Neutrophil (primary cell): ENCODE results near the gene SPTBN1.
"Not testable (repeated sequence)": the region's sequence is repeated elsewhere in the genome, so short reads cannot be mapped to it uniquely, and the experiment has no call there.

Experiments
- H3K27ac ChIP-seq: fragments of 200-600 bp; sonication (generic); 2 replicates; pipeline ENCODE4 v1.5.1; 2016; ENCODE audit warnings: mild to moderate bottlenecking, moderate library complexity
- H3K27me3 ChIP-seq: fragments of 200-600 bp; sonication (generic); 2 replicates; pipeline ENCODE4 v1.6.0; 2016; ENCODE audit warnings: mild to moderate bottlenecking
- H3K36me3 ChIP-seq: fragments of 200-600 bp; sonication (generic); 2 replicates; pipeline ENCODE4 v1.5.1; 2017
- H3K4me1 ChIP-seq, 2 experiments: fragments of 200-600 bp in 1 of 2; sonication (generic) in 1 of 2; 1 replicate in 1 of 2; 2 replicates in 1 of 2; pipeline versions ENCODE4 v1.5.1 to v1.6.1; 2013 to 2016; ENCODE audit warnings: low read depth in 1 of 2, low read length in 1 of 2, mild to moderate bottlenecking in 1 of 2, moderate library complexity in 1 of 2; ENCODE audit not compliant: control insufficient read depth in 1 of 2, insufficient read depth in 1 of 2
- H3K4me3 ChIP-seq, 2 experiments: fragments of 200-600 bp in 1 of 2; sonication (generic) in 1 of 2; 1 replicate in 1 of 2; 2 replicates in 1 of 2; pipeline ENCODE4 v1.5.1; 2013 to 2016; ENCODE audit warnings: low read depth in 1 of 2, low read length in 1 of 2, mild to moderate bottlenecking in 1 of 2, moderate library complexity in 1 of 2
- H3K9me3 ChIP-seq: fragments of 200-600 bp; sonication (generic); 2 replicates; pipeline ENCODE4 v1.5.1; 2016
- TF ChIP-seq, protein P1 (sequence below): fragments of 200-600 bp; sonication (generic); IDR thresholded peaks from 2 replicates; pipeline ENCODE4 v1.5.1; 2016; ENCODE audit warnings: antibody characterized with exemption

SPTBN1 gene

DNA sequence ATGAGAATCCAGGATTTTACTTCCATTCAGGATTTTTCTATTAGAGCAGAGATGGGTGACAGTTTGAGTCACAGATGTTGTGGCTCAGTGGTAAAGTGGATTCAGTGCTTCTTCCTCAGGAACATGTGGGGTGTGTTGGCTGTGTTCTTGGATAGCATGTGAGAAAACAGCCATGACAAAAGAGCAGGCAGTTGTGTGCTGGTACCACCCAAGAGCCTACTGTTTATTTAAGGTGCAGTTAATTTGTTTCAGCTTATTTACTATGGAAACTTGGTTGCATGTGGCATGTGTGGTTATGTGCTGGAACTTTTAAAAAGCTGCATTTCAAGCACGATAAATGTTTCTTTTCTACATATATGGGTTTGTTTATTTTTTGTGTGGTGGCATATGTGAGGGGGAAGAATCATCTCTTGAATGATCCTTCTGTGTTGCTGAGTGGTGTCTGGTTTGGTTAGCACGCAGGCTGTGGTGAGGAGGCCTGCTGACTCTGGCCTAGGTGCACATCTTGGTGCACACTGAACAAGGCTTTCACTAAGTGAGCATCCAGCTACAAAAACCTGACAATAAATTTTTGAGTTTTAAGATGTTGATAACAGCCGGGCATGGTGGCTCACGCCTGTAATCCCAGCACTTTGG is 67.3 kb downstream of the SPTBN1 start:
- Histone ChIP-seq H3K36me3 (no peaks in the 10 kb centered on the region), H3K4me3 (no peak overlapping the region), H3K9me3 (no peaks in the 10 kb centered on the region), H3K27me3 (no peaks in the 10 kb centered on the region), H3K4me1 (no peaks in the 10 kb centered on the region), H3K27ac (no peak overlapping the region)
- TF ChIP-seq, protein P1, sequence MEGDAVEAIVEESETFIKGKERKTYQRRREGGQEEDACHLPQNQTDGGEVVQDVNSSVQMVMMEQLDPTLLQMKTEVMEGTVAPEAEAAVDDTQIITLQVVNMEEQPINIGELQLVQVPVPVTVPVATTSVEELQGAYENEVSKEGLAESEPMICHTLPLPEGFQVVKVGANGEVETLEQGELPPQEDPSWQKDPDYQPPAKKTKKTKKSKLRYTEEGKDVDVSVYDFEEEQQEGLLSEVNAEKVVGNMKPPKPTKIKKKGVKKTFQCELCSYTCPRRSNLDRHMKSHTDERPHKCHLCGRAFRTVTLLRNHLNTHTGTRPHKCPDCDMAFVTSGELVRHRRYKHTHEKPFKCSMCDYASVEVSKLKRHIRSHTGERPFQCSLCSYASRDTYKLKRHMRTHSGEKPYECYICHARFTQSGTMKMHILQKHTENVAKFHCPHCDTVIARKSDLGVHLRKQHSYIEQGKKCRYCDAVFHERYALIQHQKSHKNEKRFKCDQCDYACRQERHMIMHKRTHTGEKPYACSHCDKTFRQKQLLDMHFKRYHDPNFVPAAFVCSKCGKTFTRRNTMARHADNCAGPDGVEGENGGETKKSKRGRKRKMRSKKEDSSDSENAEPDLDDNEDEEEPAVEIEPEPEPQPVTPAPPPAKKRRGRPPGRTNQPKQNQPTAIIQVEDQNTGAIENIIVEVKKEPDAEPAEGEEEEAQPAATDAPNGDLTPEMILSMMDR = no peak

DNA sequence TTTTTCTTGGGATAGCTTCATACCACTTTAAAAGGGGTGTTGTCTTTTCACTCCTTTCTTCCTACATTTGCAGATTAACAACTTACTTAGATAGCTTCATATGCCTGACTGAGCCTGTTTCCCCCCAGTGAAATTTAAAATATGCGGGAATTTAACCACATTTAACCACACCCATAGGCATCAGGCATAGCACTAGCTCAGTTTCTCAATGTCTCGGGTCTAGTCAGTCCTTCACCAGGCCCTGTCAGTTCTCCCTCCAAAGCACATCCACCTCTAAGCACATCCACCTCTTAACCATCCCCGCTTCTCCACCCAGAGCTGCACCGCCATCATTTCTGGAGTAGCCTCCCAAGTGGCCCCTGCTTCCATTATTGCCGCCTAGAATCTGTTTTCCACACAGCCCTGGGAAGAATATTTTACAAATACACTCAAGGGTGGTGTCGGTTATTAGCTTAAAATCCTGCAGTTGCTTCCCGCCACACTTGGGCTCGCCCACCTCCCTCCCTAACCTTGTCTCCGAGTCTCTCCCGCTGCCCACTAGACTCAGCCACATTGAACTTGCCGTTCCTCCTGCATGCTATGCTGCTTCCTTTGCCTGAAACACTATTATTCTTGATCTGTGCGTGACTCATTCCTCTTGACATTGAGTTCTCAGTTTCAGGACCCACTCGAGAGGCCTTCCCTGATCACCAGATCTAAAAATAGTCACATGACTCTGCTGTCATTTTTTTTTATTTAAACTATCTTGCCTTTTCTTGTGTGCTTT is 68.3 kb downstream of the SPTBN1 start:
- Histone ChIP-seq H3K4me3 (no peak overlapping the region), H3K27ac (no peak overlapping the region), H3K4me1 (no peaks in the 10 kb centered on the region), H3K36me3 (no peaks in the 10 kb centered on the region), H3K9me3 (no peaks in the 10 kb centered on the region), H3K27me3 (no peaks in the 10 kb centered on the region)
- TF ChIP-seq, protein P1 = no peak

- H3K4me1 ChIP-seq = no peaks in the 10 kb centered on the region
- H3K27me3 ChIP-seq = no peaks in the 10 kb centered on the region
- H3K36me3 ChIP-seq = no peaks in the 10 kb centered on the region
- no peak overlapping the region for H3K27ac ChIP-seq
- TF ChIP-seq, protein P1 = no peak
- H3K4me3 ChIP-seq = no peak overlapping the region
- H3K9me3 ChIP-seq = no peaks in the 10 kb centered on the region
Observed at GRCh38 chr2:54525321-54525720, 69.2 kb downstream of the SPTBN1 start.

DNA sequence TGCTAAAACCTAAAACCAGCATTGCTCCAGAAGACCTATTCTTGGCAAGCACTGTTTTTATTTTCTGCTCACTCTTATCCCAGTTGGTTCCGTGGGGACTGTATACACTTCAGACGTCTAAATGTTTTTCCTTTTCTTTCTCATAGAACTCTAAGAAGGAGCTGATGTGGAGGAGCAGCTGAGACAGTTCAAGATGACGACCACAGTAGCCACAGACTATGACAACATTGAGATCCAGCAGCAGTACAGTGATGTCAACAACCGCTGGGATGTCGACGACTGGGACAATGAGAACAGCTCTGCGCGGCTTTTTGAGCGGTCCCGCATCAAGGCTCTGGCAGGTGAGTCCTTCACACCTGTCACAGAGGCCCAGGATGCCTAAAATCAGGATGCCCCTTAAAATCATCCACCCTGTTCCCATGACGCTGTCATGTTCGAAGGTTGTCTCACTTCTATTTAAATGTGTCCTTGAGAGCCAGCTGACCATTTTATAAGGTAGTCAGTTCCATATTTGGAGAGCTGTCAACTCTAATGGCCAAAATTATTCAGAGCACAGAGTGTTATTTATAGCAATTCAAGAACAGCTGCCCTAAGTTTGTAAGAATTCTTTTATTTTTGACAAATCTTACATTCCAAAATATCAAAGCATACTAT is 70.2 kb downstream of the SPTBN1 start:
- TF ChIP-seq, protein P1 = no peak
- Histone ChIP-seq H3K27ac (no peak overlapping the region), H3K4me3 (no peak overlapping the region), H3K36me3 (no peaks in the 10 kb centered on the region), H3K27me3 (no peaks in the 10 kb centered on the region), H3K4me1 (no peaks in the 10 kb centered on the region), H3K9me3 (no peaks in the 10 kb centered on the region)

DNA sequence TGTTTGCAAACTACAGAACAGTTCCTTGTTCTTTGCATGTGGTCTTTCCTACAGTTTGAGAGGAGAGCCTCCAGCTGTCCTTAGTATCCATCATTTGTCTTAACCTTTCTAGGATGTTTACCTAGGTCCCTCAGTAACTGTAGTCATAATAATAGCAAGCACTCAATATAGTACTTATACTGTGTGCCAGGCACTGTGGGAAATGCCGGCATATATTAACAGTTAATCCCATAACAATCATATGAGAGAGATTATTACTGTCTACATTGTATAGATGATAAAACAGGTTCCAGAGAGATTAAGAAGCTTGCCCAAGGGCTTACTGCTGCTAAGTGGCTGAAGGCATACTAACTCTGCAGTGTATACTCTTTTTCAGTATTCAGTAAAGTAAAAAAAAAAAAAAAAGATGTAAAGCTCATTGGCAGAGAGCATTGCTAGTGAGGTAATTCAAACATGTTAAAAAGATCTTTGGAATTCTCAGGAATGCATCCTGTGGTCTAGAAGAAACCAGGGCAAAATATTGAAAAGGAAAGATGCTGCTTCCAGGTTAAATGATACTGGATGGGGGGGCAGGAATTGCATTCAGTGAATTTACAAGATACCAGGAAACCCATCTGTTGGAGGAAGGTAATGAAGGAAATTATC is 72.3 kb downstream of the SPTBN1 start:
- H3K4me1 ChIP-seq = peaks cover 16% of the 10 kb centered on the region in 2 experiments
- H3K9me3 ChIP-seq = no peaks in the 10 kb centered on the region
- no peaks in the 10 kb centered on the region for H3K36me3 ChIP-seq
- TF ChIP-seq, protein P1 = no peak
- no peak overlapping the region for H3K4me3 ChIP-seq
- no peak overlapping the region for H3K27ac ChIP-seq
- H3K27me3 ChIP-seq = no peaks in the 10 kb centered on the region

GRCh38 chr2:54529518-54529917 is 73.4 kb downstream of the SPTBN1 start:
- not testable (repeated sequence) for H3K27ac ChIP-seq, H3K27me3 ChIP-seq, H3K36me3 ChIP-seq

More at GRCh38 chr2:54529518-54529917, 73.4 kb downstream of the SPTBN1 start:
- not testable (repeated sequence) for H3K9me3 ChIP-seq, H3K4me3 ChIP-seq
- H3K4me1 ChIP-seq = peaks cover 17 to 19% of the 10 kb centered on the region in 2 experiments
